Lung (tissue), 12 donors: ENCODE data around the gene SLC6A6. TPM values are rescaled to one million over a fixed set of nuclear protein-coding genes. Genes with fewer than 3 reads are reported as not detected.

ENCODE experiments used
- ATAC-seq: fragments of 200-7000 bp; cut with Tn5 transposase; one replicate; pipeline ENCODE4 v1.9.1; 2020; ENCODE audit warnings: moderate number of reproducible peaks; ENCODE audit not compliant: insufficient read depth, low FRiP score
- DNase-seq, 3 donors: peaks; one replicate each; pipeline ENCODE4 v3.0.0-alpha.2; 2013 to 2017
- H3K27ac ChIP-seq, 2 donors: one replicate each; pipeline ENCODE4 v1.5.1; 2013; ENCODE audit warnings: mild to moderate bottlenecking in 2 of 2, moderate library complexity in 2 of 2, control low read depth in 1 of 2, inconsistent platforms in 1 of 2, low read depth in 1 of 2, low read length in 1 of 2
- H3K27me3 ChIP-seq, 3 donors: one replicate each; pipeline ENCODE4 v1.5.1; 2013; ENCODE audit warnings: low read length in 2 of 3; ENCODE audit not compliant: control insufficient read depth in 3 of 3, insufficient read depth in 3 of 3
- H3K36me3 ChIP-seq, 4 donors: one replicate each; pipeline ENCODE4 v1.5.1; 2013; ENCODE audit warnings: low read length in 4 of 4, mild to moderate bottlenecking in 1 of 4, moderate library complexity in 1 of 4; ENCODE audit not compliant: control insufficient read depth in 4 of 4, insufficient read depth in 4 of 4
- H3K4me1 ChIP-seq, 5 donors: one replicate each; pipeline ENCODE4 v1.5.1; 2013; ENCODE audit warnings: low read length in 5 of 5, mild to moderate bottlenecking in 2 of 5, moderate library complexity in 1 of 5; ENCODE audit not compliant: control insufficient read depth in 5 of 5, insufficient read depth in 5 of 5
- H3K4me3 ChIP-seq: one replicate; pipeline ENCODE4 v1.5.1; 2013; ENCODE audit warnings: mild to moderate bottlenecking, control low read depth, moderate library complexity
- H3K9ac ChIP-seq, 2 donors: one replicate each; pipeline ENCODE4 v1.5.1; 2013; ENCODE audit warnings: low read length in 2 of 2, control low read depth in 1 of 2; ENCODE audit not compliant: insufficient read depth in 1 of 2
- H3K9me3 ChIP-seq, 4 donors: one replicate each; pipeline ENCODE4 v1.5.1; 2013; ENCODE audit warnings: low read length in 3 of 4, mild to moderate bottlenecking in 1 of 4, moderate library complexity in 1 of 4; ENCODE audit not compliant: control insufficient read depth in 4 of 4, insufficient read depth in 3 of 4
- WGBS, 2 donors: extraction: QIAGEN DNeasy Blood & Tissue Kit; methylation state at CpG; one replicate each; pipeline ENCODE4 v1.1.7; 2013; 5-methylcytosine and 5-hydroxymethylcytosine counted together
- polyA plus RNA-seq, 2 donors: library from polyadenylated mRNA; stranded (reverse); fragments of 200-250 nt; gene quantifications; one replicate each; pipeline ENCODE4 v1.2.1, GENCODE V29; 2013
- total RNA-seq, 2 donors: library from RNA; depleted of rRNA in 1 of 2; stranded (reverse); fragments of >200 nt in 1 of 2; gene quantifications; one replicate each; pipeline ENCODE4 v1.2.1, GENCODE V29; 2014 to 2021
- TF ChIP-seq, protein P1 (sequence below): IDR thresholded peaks from 2 replicates; pipeline ENCODE4 v1.5.1; 2012; ENCODE audit warnings: mild to moderate bottlenecking; ENCODE audit errors: control extremely low read depth, extremely low read depth
- donor health status: control.
- donor health status: control.
- donor health status: Bipolar disorder and iron deficiency.
- donor health status: healthy.
- donor health status: DM: yes; HTN: yes; CAD: no.

The SLC6A6 gene
- total and polyA plus RNA-seq, 4 donors = 16.1 to 96.3 (median 57.4) TPM

DNA sequence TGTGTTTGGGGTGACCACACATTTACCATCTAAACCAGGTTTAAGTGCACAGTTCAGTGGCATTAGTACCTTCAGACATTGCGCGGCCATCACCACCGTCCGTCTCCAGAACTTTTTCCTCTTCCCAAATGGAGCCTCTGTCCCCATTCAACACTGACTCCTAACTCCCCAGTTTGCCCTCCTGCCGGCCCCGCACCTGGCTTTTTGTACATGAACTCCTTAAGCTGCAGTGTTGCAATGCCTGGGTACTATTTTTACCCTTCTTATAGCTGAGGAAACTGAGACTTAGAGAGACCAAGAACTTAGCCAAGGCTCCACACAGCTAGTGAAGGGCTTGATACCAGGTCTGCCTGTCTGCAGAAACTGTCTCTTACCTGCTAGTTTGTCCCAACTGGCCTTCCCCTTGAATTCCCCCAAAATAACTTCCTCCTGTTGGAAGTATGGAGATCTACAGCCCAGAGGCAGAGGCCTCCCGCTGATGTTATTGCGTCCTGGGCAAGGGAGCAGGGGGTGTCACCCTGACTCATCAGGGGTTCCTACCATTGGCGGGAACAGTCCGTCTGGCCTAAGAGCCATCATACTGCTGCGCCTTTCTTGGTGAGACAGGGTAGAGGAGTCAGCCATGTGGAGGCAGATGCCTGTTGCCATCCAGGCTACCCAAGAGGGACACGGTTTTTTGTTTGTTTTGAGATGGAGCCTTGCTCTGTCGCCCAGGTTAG lies 72.1 kb downstream of the SLC6A6 start:
- H3K4me3 ChIP-seq = no peak overlapping the region
- DNase-seq (no peak), ATAC-seq (no peak)
- H3K27me3 ChIP-seq = no peaks in the 10 kb centered on the region
- H3K4me1 ChIP-seq = peaks cover 0 to 9% (median 2%) of the 10 kb centered on the region in 5 donors
- H3K36me3 ChIP-seq = peaks cover 14 to 38% (median 35%) of the 10 kb centered on the region in 4 donors
- TF ChIP-seq, protein P1, sequence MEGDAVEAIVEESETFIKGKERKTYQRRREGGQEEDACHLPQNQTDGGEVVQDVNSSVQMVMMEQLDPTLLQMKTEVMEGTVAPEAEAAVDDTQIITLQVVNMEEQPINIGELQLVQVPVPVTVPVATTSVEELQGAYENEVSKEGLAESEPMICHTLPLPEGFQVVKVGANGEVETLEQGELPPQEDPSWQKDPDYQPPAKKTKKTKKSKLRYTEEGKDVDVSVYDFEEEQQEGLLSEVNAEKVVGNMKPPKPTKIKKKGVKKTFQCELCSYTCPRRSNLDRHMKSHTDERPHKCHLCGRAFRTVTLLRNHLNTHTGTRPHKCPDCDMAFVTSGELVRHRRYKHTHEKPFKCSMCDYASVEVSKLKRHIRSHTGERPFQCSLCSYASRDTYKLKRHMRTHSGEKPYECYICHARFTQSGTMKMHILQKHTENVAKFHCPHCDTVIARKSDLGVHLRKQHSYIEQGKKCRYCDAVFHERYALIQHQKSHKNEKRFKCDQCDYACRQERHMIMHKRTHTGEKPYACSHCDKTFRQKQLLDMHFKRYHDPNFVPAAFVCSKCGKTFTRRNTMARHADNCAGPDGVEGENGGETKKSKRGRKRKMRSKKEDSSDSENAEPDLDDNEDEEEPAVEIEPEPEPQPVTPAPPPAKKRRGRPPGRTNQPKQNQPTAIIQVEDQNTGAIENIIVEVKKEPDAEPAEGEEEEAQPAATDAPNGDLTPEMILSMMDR = no peak
- WGBS, 2 donors = 95 to 96% methylated on average over 13 of the region's 13 CpGs
- H3K9me3 ChIP-seq = no peaks in the 10 kb centered on the region
- H3K27ac ChIP-seq = no peak overlapping the region
- H3K9ac ChIP-seq = no peak overlapping the region

DNA sequence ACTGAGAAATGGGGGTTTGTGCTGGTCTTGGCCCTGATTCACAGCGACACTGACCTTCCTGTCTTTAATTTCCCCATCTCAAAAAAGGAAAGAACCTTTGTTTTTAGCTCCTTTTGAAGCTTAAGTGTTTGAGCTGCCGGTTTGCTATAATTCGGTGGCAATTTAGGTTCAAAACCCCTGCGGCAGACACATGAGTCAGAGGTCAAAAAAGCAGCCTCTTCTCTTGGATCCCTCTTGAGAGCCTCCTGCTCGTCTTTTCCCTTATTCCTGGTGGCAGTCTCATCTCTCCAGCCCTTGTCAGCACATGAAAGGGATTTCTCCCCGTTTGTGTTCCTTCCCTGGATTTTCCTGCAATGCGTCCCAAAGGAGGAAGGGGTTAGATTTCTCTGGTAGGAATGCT lies 73.2 kb downstream of the SLC6A6 start:
- peaks cover 14 to 42% (median 38%) of the 10 kb centered on the region in 4 donors for H3K36me3 ChIP-seq
- TF ChIP-seq, protein P1 = no peak
- H3K9ac ChIP-seq = no peak overlapping the region

DNA sequence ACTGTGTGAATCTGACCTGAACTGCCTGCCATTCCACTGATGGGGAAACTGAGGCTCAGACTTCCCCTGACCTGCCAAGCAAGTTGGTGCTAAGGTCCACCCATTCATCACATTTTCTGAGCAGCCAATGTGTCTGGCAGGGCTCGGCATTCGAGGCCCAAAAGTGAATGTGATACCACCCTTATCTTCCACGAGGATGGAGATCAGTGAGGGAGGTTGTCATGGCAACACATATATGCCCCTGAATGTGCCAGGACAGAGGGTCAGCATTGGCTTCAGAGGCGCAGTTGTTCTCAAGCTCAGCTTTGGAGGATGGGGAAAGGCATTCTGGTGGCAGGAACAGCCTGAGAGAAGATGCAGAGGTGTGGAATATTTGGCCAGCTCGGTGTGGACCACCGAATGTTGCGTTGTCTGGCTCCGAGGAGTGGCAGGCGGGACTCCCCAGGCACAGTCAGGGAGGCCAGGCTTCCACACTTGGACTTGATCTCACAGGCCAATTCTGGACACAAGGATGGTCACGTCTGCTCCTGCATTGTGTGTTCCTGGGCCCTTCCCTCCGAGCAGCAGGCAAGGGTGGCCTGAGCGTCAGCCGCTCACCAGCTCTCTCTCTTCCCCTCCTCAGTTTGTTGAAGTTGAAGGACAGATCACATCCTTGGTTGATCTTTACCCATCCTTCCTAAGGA lies 74.3 kb downstream of the SLC6A6 start:
- WGBS, 2 donors = 93 to 95% methylated on average over 13 of the region's 13 CpGs
- Histone ChIP-seq H3K27me3 (no peaks in the 10 kb centered on the region), H3K27ac (no peak overlapping the region), H3K36me3 (peaks cover 14 to 51% (median 42%) of the 10 kb centered on the region in 4 donors), H3K4me1 (peaks cover 2 to 10% (median 4%) of the 10 kb centered on the region in 5 donors), H3K9me3 (peaks cover 0 to 1% (median 0%) of the 10 kb centered on the region in 4 donors), H3K9ac (no peak overlapping the region), H3K4me3 (no peak overlapping the region)
- no peak for ATAC-seq
- TF ChIP-seq, protein P1 = no peak
- no peak for DNase-seq

More for the DNA sequence above, 73.2 kb downstream of the SLC6A6 start:
- no peak for ATAC-seq
- no peak overlapping the region for H3K27ac ChIP-seq
- H3K4me1 ChIP-seq = peaks cover 0 to 9% (median 2%) of the 10 kb centered on the region in 5 donors
- DNase-seq = no peak
- WGBS, 2 donors = 89 to 91% methylated on average over 7 of the region's 7 CpGs
- H3K9me3 ChIP-seq = peaks cover 0 to under 1% (median 0%) of the 10 kb centered on the region in 4 donors
- no peak overlapping the region for H3K4me3 ChIP-seq
- no peaks in the 10 kb centered on the region for H3K27me3 ChIP-seq
